Brain microvascular endothelial cell (primary cell): ENCODE measurements around the gene ATP9B.

Experiments
- DNase-seq: peaks from one replicate; pipeline ENCODE4 v3.0.0-alpha.2; 2020
- H3K27ac ChIP-seq: fragments of 250-450 bp; sonication (Bioruptor Pico); 2 replicates; pipeline ENCODE4 v1.5.1; 2020; ENCODE audit warnings: mild to moderate bottlenecking, moderate library complexity
- H3K27me3 ChIP-seq: fragments of 250-450 bp; sonication (Bioruptor Pico); replicated peaks from 2 replicates; pipeline ENCODE4 v1.5.1; 2020; ENCODE audit warnings: mild to moderate bottlenecking
- H3K36me3 ChIP-seq: fragments of 250-450 bp; sonication (Bioruptor Pico); replicated peaks from 2 replicates; pipeline ENCODE4 v1.5.1; 2020; ENCODE audit warnings: mild to moderate bottlenecking
- H3K4me3 ChIP-seq: 2 replicates; pipeline ENCODE4 v1.5.1; 2011; ENCODE audit warnings: low read depth, mild to moderate bottlenecking, control low read depth, low read length, moderate library complexity
- in situ Hi-C: cut with HindIII; loops from 2 replicates; pipeline ENCODE4 v1.10.0; 2017; ENCODE audit warnings: low sequenced_read_pairs, low pct_ligation_motif_present
- TF ChIP-seq, protein P1 (sequence below): IDR thresholded peaks from 2 replicates; pipeline ENCODE4 v1.5.1; 2011; ENCODE audit warnings: low read depth, mild to moderate bottlenecking, moderate library complexity, low read length, control low read depth, inconsistent platforms; ENCODE audit errors: missing control alignments

Gene ATP9B

DNA sequence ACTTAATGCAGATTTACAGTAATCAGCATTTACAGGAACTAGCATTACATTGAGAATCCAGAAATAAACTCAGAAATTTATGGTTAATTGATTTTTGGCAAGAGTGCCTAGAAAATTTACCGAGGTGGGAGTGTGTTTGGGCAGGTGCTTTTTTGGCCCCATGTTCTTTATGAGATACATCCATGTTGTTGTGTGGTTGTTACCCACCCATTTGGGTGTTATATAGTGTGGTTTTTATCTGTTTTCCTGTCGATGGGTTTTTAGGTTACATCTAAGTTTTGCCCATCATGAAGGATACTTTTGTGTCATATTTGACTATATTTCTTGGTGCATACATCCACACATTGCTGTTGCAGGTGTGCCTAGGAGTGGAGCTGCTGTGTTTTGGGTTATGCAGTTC, 82.0 kb downstream of the ATP9B start:
- Histone ChIP-seq H3K27ac (no peak overlapping the region), H3K27me3 (no peaks in the 10 kb centered on the region), H3K4me3 (no peak overlapping the region), H3K36me3 (no peaks in the 10 kb centered on the region)
- TF ChIP-seq, protein P1, sequence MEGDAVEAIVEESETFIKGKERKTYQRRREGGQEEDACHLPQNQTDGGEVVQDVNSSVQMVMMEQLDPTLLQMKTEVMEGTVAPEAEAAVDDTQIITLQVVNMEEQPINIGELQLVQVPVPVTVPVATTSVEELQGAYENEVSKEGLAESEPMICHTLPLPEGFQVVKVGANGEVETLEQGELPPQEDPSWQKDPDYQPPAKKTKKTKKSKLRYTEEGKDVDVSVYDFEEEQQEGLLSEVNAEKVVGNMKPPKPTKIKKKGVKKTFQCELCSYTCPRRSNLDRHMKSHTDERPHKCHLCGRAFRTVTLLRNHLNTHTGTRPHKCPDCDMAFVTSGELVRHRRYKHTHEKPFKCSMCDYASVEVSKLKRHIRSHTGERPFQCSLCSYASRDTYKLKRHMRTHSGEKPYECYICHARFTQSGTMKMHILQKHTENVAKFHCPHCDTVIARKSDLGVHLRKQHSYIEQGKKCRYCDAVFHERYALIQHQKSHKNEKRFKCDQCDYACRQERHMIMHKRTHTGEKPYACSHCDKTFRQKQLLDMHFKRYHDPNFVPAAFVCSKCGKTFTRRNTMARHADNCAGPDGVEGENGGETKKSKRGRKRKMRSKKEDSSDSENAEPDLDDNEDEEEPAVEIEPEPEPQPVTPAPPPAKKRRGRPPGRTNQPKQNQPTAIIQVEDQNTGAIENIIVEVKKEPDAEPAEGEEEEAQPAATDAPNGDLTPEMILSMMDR = no peak
- in situ Hi-C loops = no loop called here
- DNase-seq = no peak

- TF ChIP-seq, protein P1 = no peak
Observed at GRCh38 chr18:79156327-79156726, 87.1 kb downstream of the ATP9B start.

DNA sequence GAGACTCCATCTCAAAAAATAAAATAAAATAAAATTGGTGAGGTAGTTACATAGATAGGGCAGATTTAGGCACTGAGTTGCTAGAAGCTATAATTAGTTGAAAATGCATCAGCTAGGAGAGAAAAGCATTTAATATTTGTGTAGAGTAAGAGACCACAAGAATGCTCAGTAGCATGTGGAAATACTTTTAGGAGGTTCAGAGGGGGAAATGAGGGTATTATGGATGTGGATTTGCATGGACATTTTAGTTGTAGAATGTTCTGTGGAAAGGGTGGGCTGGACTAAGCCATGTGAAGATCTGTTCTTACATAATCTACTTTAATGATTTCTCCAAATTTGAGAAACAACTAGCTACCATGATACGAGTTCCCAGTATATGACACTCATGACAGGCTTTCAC, 95.5 kb downstream of the ATP9B start:
- H3K36me3 ChIP-seq = no peaks in the 10 kb centered on the region
- no peaks in the 10 kb centered on the region for H3K27me3 ChIP-seq
- DNase-seq = no peak
- in situ Hi-C loops = no loop called here
- no peak overlapping the region for H3K27ac ChIP-seq
- no peak overlapping the region for H3K4me3 ChIP-seq
- TF ChIP-seq, protein P1 = no peak

More at GRCh38 chr18:79156327-79156726, 87.1 kb downstream of the ATP9B start:
- DNase-seq = no peak
- Histone ChIP-seq H3K36me3 (no peaks in the 10 kb centered on the region), H3K27ac (peak overlapping the region; percentile 79), H3K27me3 (no peaks in the 10 kb centered on the region), H3K4me3 (no peak overlapping the region)
- in situ Hi-C loops = no loop called here

GRCh38 chr18:79166702-79167101, 97.5 kb downstream of the ATP9B start:
- DNase-seq = no peak
- no peak overlapping the region for H3K27ac ChIP-seq
- TF ChIP-seq, protein P1 = no peak
- no peaks in the 10 kb centered on the region for H3K36me3 ChIP-seq
- H3K4me3 ChIP-seq = no peak overlapping the region
- in situ Hi-C loops = no loop called here
- no peaks in the 10 kb centered on the region for H3K27me3 ChIP-seq

GRCh38 chr18:79167526-79168190, 98.5 kb downstream of the ATP9B start:
- in situ Hi-C loops = no loop called here
- Histone ChIP-seq H3K4me3 (no peak overlapping the region), H3K27me3 (no peaks in the 10 kb centered on the region), H3K27ac (no peak overlapping the region), H3K36me3 (no peaks in the 10 kb centered on the region)
- no peak for DNase-seq
- TF ChIP-seq, protein P1 = no peak
